ENCODE measurements around the gene MEF2A. TPM values are rescaled to one million over a fixed set of nuclear protein-coding genes. Genes with fewer than 3 reads are reported as not detected.

MEF2A gene
- total and polyA plus RNA-seq, 2 donors (not counting 1 experiment from before 2014, with no cell fraction given) = 44.0 to 102 TPM

GRCh38 chr15:99704444-99704838 is 138.7 kb downstream of the MEF2A start:
- TF ChIP-seq EZH2 (IDR thresholded peaks at IDR 0.05; ENCODE audit: borderline replicate concordance, insufficient read depth, low read depth, low read length, poor library complexity, severe bottlenecking) (no peak), CTCF (IDR thresholded peaks at IDR 0.05) (peak; percentile 76)
- WGBS (ENCODE audit: insufficient coverage) = no CpG with 5 or more reads among the region's 3 CpGs
- H3K4me3 ChIP-seq (ENCODE audit: control extremely low read depth in 1 of 5, extremely low read depth in 1 of 5, insufficient read depth in 1 of 5, low read depth in 2 of 5, low read length in 4 of 5) = no peak overlapping the region
- peaks cover 28% of the 10 kb centered on the region for H3K4me1 Mint-ChIP-seq
- H2AFZ ChIP-seq (ENCODE audit: insufficient read depth, low read depth, low read length, poor library complexity, severe bottlenecking) = no peak overlapping the region
- H3K9me3 Mint-ChIP-seq (ENCODE audit: insufficient read depth) = no peaks in the 10 kb centered on the region
- H3K27ac Mint-ChIP-seq = no peak overlapping the region
- POLR2A ChIA-PET = interaction anchor here (1.3 to 1.8 kb wide), 2 partner anchors 29 to 431 kb away, joined by 6 to 7 read pairs; partner anchors contain the start of gene LYSMD4
- peak overlapping the region in 1 of 2 donors; percentile 91 for H3K27ac ChIP-seq (ENCODE audit: low read length in 2 of 2)
- H3K79me2 ChIP-seq (ENCODE audit: control insufficient read depth, insufficient read depth, low read length) = peaks cover 4% of the 10 kb centered on the region
- DNase-seq = peak; percentile 87
- ATAC-seq (ENCODE audit: low read depth) = peak; percentile 80
- intact Hi-C loops (cut with micrococcal nuclease) = loop anchor here (1.0 to 5.0 kb wide), 9 partner anchors 28 to 602 kb away; partner anchors contain the start of genes LYSMD4 and MEF2A
- no peaks in the 10 kb centered on the region for H3K27me3 ChIP-seq (replicated peaks in 1 of 4; ENCODE audit: control extremely low read depth in 1 of 4, control insufficient read depth in 3 of 4, insufficient read depth in 4 of 4, low read length in 3 of 4)
- peaks cover 4 to 27% of the 10 kb centered on the region in 2 experiments for H3K36me3 ChIP-seq (replicated peaks in 1 of 2; ENCODE audit: control extremely low read depth in 1 of 2, control insufficient read depth in 1 of 2, extremely low read depth in 1 of 2, insufficient read depth in 2 of 2, low read length in 1 of 2)
- H4K20me1 ChIP-seq (ENCODE audit: control insufficient read depth, insufficient read depth, low read length, poor library complexity, severe bottlenecking) = no peaks in the 10 kb centered on the region
- peak overlapping the region; percentile 41 for H3K4me2 ChIP-seq (replicated peaks; ENCODE audit: low read depth, low read length, poor library complexity, severe bottlenecking)
- no peaks in the 10 kb centered on the region for H3K9me3 ChIP-seq (ENCODE audit: control extremely low read depth in 1 of 3, control insufficient read depth in 2 of 3, insufficient read depth in 1 of 3, low read length in 2 of 3)
- H3K4me3 Mint-ChIP-seq = no peak overlapping the region
- H3K27me3 Mint-ChIP-seq = no peaks in the 10 kb centered on the region
- H3K9ac ChIP-seq (ENCODE audit: low read length) = peak overlapping the region; percentile 31
- CTCF ChIA-PET = interaction anchor here (0.6 to 6.3 kb wide), 101 partner anchors 9 to 925 kb away, joined by 3 to 199 read pairs (median 5); partner anchors contain the start of genes LRRC28, LYSMD4 and MEF2A
- peaks cover 15 to 18% of the 10 kb centered on the region in 2 donors for H3K4me1 ChIP-seq (ENCODE audit: control insufficient read depth in 2 of 2, insufficient read depth in 2 of 2, low read length in 2 of 2)

- peaks cover 15 to 18% of the 10 kb centered on the region in 2 donors for H3K4me1 ChIP-seq (ENCODE audit: control insufficient read depth in 2 of 2, insufficient read depth in 2 of 2, low read length in 2 of 2)
- intact Hi-C loops (cut with micrococcal nuclease) = no loop called here
- peaks cover 26% of the 10 kb centered on the region for H3K4me1 Mint-ChIP-seq
- ChIA-PET CTCF (interaction anchor here (1.8 to 3.0 kb wide), 2 partner anchors 420 to 434 kb away, joined by 11 to 25 read pairs; no protein-coding TSS in a partner anchor), POLR2A (no interaction called here)
- H3K27ac ChIP-seq (ENCODE audit: low read length in 2 of 2) = no peak overlapping the region
- no peaks in the 10 kb centered on the region for H3K9me3 ChIP-seq (ENCODE audit: control extremely low read depth in 1 of 3, control insufficient read depth in 2 of 3, insufficient read depth in 1 of 3, low read length in 2 of 3)
- no peak overlapping the region for H3K4me2 ChIP-seq (replicated peaks; ENCODE audit: low read depth, low read length, poor library complexity, severe bottlenecking)
- H3K79me2 ChIP-seq (ENCODE audit: control insufficient read depth, insufficient read depth, low read length) = peaks cover 4% of the 10 kb centered on the region
- no peak overlapping the region for H3K9ac ChIP-seq (ENCODE audit: low read length)
- H3K36me3 ChIP-seq (replicated peaks in 1 of 2; ENCODE audit: control extremely low read depth in 1 of 2, control insufficient read depth in 1 of 2, extremely low read depth in 1 of 2, insufficient read depth in 2 of 2, low read length in 1 of 2) = peaks cover 10 to 48% of the 10 kb centered on the region in 2 experiments
- ATAC-seq (ENCODE audit: low read depth) (no peak), DNase-seq (no peak)
- no peaks in the 10 kb centered on the region for H3K9me3 Mint-ChIP-seq (ENCODE audit: insufficient read depth)
- H3K4me3 Mint-ChIP-seq = no peak overlapping the region
- no peaks in the 10 kb centered on the region for H4K20me1 ChIP-seq (ENCODE audit: control insufficient read depth, insufficient read depth, low read length, poor library complexity, severe bottlenecking)
- no peak overlapping the region for H3K27ac Mint-ChIP-seq
- no peak overlapping the region for H2AFZ ChIP-seq (ENCODE audit: insufficient read depth, low read depth, low read length, poor library complexity, severe bottlenecking)
- no peaks in the 10 kb centered on the region for H3K27me3 Mint-ChIP-seq
- no peaks in the 10 kb centered on the region for H3K27me3 ChIP-seq (replicated peaks in 1 of 4; ENCODE audit: control extremely low read depth in 1 of 4, control insufficient read depth in 3 of 4, insufficient read depth in 4 of 4, low read length in 3 of 4)
- 71% methylated on average over 3 of the region's 10 CpGs for WGBS (ENCODE audit: insufficient coverage)
- H3K4me3 ChIP-seq (ENCODE audit: control extremely low read depth in 1 of 5, extremely low read depth in 1 of 5, insufficient read depth in 1 of 5, low read depth in 2 of 5, low read length in 4 of 5) = no peak overlapping the region
- TF ChIP-seq EZH2 (IDR thresholded peaks at IDR 0.05; ENCODE audit: borderline replicate concordance, insufficient read depth, low read depth, low read length, poor library complexity, severe bottlenecking) (no peak), CTCF (IDR thresholded peaks at IDR 0.05) (no peak)
Observed at GRCh38 chr15:99706557-99707303, 140.9 kb downstream of the MEF2A start.
